Adrenal gland (tissue), 5 donors: Measurements from ENCODE around the gene TTYH3.

Experiments used
- CTCF ChIP-seq, 6 experiments: fragments of 450-650 bp in 4 of 6; fragments of 200-600 bp in 2 of 6; sonication (generic) in 1 of 6; IDR thresholded peaks; 1 replicate in 5 of 6; 2 replicates in 1 of 6; pipeline versions ENCODE4 v1.5.1 to v1.8.0; 2016 to 2021; ENCODE audit warnings: antibody characterized with exemption in 6 of 6, mild to moderate bottlenecking in 2 of 6, moderate library complexity in 1 of 6
- POLR2A ChIP-seq, 2 donors: fragments of 450-650 bp; IDR thresholded peaks; one replicate each; pipeline ENCODE4 v1.6.1; 2017; ENCODE audit warnings: antibody characterized with exemption in 2 of 2, mild to moderate bottlenecking in 2 of 2, moderate library complexity in 1 of 2
- donor health status: DM: no; HTN: no; CAD: no.

GRCh38 chr7:2587778-2588177 lies 44.0 kb upstream of the TTYH3 start:
- TF ChIP-seq CTCF (IDR thresholded peaks at IDR 0.05) (no peak), POLR2A (IDR thresholded peaks at IDR 0.05) (no peak)
